ENCODE measurements around the gene NR2C2AP.

Gene NR2C2AP

GRCh38 chr19:19214892-19215291, 11.7 kb upstream of the NR2C2AP start:
- H3K4me1 ChIP-seq (ENCODE audit: control insufficient read depth, insufficient read depth, low read length): peaks cover 8% of the 10 kb centered on the region; the same call in 1 of the 2 replicates
- H3K36me3 ChIP-seq (ENCODE audit: control insufficient read depth, insufficient read depth, low read length): no peaks in the 10 kb centered on the region
- H3K27ac ChIP-seq (ENCODE audit: low read depth, low read length): no peak overlapping the region
- H3K9me3 ChIP-seq (ENCODE audit: control insufficient read depth, insufficient read depth, low read length): no peaks in the 10 kb centered on the region
- peaks cover 45% of the 10 kb centered on the region for H3K27me3 ChIP-seq (ENCODE audit: control insufficient read depth, insufficient read depth, low read length)
- no peak overlapping the region for H3K4me3 ChIP-seq (ENCODE audit: low read depth, low read length)
- no peak overlapping the region for H3K9ac ChIP-seq (ENCODE audit: low read depth, low read length)

- Histone ChIP-seq H3K9me3 (ENCODE audit: control insufficient read depth, insufficient read depth, low read length) (no peaks in the 10 kb centered on the region), H3K27me3 (ENCODE audit: control insufficient read depth, insufficient read depth, low read length) (peaks cover 53% of the 10 kb centered on the region), H3K4me1 (ENCODE audit: control insufficient read depth, insufficient read depth, low read length) (peaks cover 8% of the 10 kb centered on the region; the same call in 1 of the 2 replicates), H3K27ac (ENCODE audit: low read depth, low read length) (no peak overlapping the region), H3K9ac (ENCODE audit: low read depth, low read length) (no peak overlapping the region), H3K4me3 (ENCODE audit: low read depth, low read length) (no peak overlapping the region), H3K36me3 (ENCODE audit: control insufficient read depth, insufficient read depth, low read length) (no peaks in the 10 kb centered on the region)
Measured at GRCh38 chr19:19214159-19214490, 10.9 kb upstream of the NR2C2AP start.

- H3K27me3 ChIP-seq (ENCODE audit: control insufficient read depth, insufficient read depth, low read length): peaks cover 58% of the 10 kb centered on the region
Measured at GRCh38 chr19:19213426-19214158, 10.4 kb upstream of the NR2C2AP start.

GRCh38 chr19:19212916-19213315, 9.7 kb upstream of the NR2C2AP start:
- Histone ChIP-seq H3K4me3 (ENCODE audit: low read depth, low read length) (no peak overlapping the region; the same call in 1 of the 2 replicates), H3K27me3 (ENCODE audit: control insufficient read depth, insufficient read depth, low read length) (peaks cover 61% of the 10 kb centered on the region), H3K4me1 (ENCODE audit: control insufficient read depth, insufficient read depth, low read length) (peaks cover 8% of the 10 kb centered on the region; the same call in 1 of the 2 replicates), H3K36me3 (ENCODE audit: control insufficient read depth, insufficient read depth, low read length) (no peaks in the 10 kb centered on the region), H3K9me3 (ENCODE audit: control insufficient read depth, insufficient read depth, low read length) (no peaks in the 10 kb centered on the region), H3K27ac (ENCODE audit: low read depth, low read length) (no peak overlapping the region), H3K9ac (ENCODE audit: low read depth, low read length) (no peak overlapping the region)

More at GRCh38 chr19:19213426-19214158, 10.4 kb upstream of the NR2C2AP start:
- Histone ChIP-seq H3K4me3 (ENCODE audit: low read depth, low read length) (no peak overlapping the region), H3K9me3 (ENCODE audit: control insufficient read depth, insufficient read depth, low read length) (no peaks in the 10 kb centered on the region), H3K4me1 (ENCODE audit: control insufficient read depth, insufficient read depth, low read length) (peaks cover 8% of the 10 kb centered on the region; the same call in 1 of the 2 replicates), H3K36me3 (ENCODE audit: control insufficient read depth, insufficient read depth, low read length) (no peaks in the 10 kb centered on the region), H3K27ac (ENCODE audit: low read depth, low read length) (no peak overlapping the region), H3K9ac (ENCODE audit: low read depth, low read length) (no peak overlapping the region)

- Histone ChIP-seq H3K9me3 (ENCODE audit: control insufficient read depth, insufficient read depth, low read length) (no peaks in the 10 kb centered on the region), H3K27me3 (ENCODE audit: control insufficient read depth, insufficient read depth, low read length) (peaks cover 73% of the 10 kb centered on the region), H3K4me1 (ENCODE audit: control insufficient read depth, insufficient read depth, low read length) (peaks cover 8% of the 10 kb centered on the region; the same call in 1 of the 2 replicates), H3K4me3 (ENCODE audit: low read depth, low read length) (peak within 1 kb of the TSS; percentile 70), H3K36me3 (ENCODE audit: control insufficient read depth, insufficient read depth, low read length) (no peaks in the 10 kb centered on the region), H3K9ac (ENCODE audit: low read depth, low read length) (no peak within 1 kb of the TSS), H3K27ac (ENCODE audit: low read depth, low read length) (no peak within 1 kb of the TSS)
Measured at GRCh38 chr19:19211499-19212420, 8.5 kb upstream of the NR2C2AP start, which contains the start of gene NCAN. Gene NCAN (plus strand): TSS chr19:19211958. CDS start chr19:19216954, 4,996 bp downstream.

- Histone ChIP-seq H3K4me1 (ENCODE audit: control insufficient read depth, insufficient read depth, low read length) (peaks cover 8% of the 10 kb centered on the region; the same call in 1 of the 2 replicates), H3K36me3 (ENCODE audit: control insufficient read depth, insufficient read depth, low read length) (no peaks in the 10 kb centered on the region), H3K9me3 (ENCODE audit: control insufficient read depth, insufficient read depth, low read length) (no peaks in the 10 kb centered on the region), H3K27ac (ENCODE audit: low read depth, low read length) (no peak overlapping the region), H3K4me3 (ENCODE audit: low read depth, low read length) (no peak overlapping the region), H3K27me3 (ENCODE audit: control insufficient read depth, insufficient read depth, low read length) (peaks cover 93% of the 10 kb centered on the region), H3K9ac (ENCODE audit: low read depth, low read length) (no peak overlapping the region)
Measured at GRCh38 chr19:19209372-19209771, 6.2 kb upstream of the NR2C2AP start.

- Histone ChIP-seq H3K9me3 (ENCODE audit: control insufficient read depth, insufficient read depth, low read length) (no peaks in the 10 kb centered on the region), H3K36me3 (ENCODE audit: control insufficient read depth, insufficient read depth, low read length) (no peaks in the 10 kb centered on the region), H3K4me1 (ENCODE audit: control insufficient read depth, insufficient read depth, low read length) (0 out of 2 replicates have a peak, but pooled peaks cover 4% of the 10 kb centered on the region), H3K9ac (ENCODE audit: low read depth, low read length) (no peak overlapping the region), H3K4me3 (ENCODE audit: low read depth, low read length) (no peak overlapping the region), H3K27ac (ENCODE audit: low read depth, low read length) (no peak overlapping the region), H3K27me3 (ENCODE audit: control insufficient read depth, insufficient read depth, low read length) (peaks cover 84% of the 10 kb centered on the region)
Measured at GRCh38 chr19:19207637-19208572, 4.7 kb upstream of the NR2C2AP start.

GRCh38 chr19:19206938-19207337, 3.7 kb upstream of the NR2C2AP start:
- Histone ChIP-seq H3K27ac (ENCODE audit: low read depth, low read length) (no peak overlapping the region), H3K27me3 (ENCODE audit: control insufficient read depth, insufficient read depth, low read length) (peaks cover 74% of the 10 kb centered on the region), H3K4me1 (ENCODE audit: control insufficient read depth, insufficient read depth, low read length) (no peaks in the 10 kb centered on the region)

GRCh38 chr19:19205416-19206410, 2.5 kb upstream of the NR2C2AP start:
- H3K9me3 ChIP-seq (ENCODE audit: control insufficient read depth, insufficient read depth, low read length): no peaks in the 10 kb centered on the region
- peaks cover 12% of the 10 kb centered on the region for H3K36me3 ChIP-seq (ENCODE audit: control insufficient read depth, insufficient read depth, low read length)
- no peak overlapping the region for H3K9ac ChIP-seq (ENCODE audit: low read depth, low read length)
- H3K27ac ChIP-seq (ENCODE audit: low read depth, low read length): no peak overlapping the region
- peaks cover 63% of the 10 kb centered on the region for H3K27me3 ChIP-seq (ENCODE audit: control insufficient read depth, insufficient read depth, low read length)
- H3K4me1 ChIP-seq (ENCODE audit: control insufficient read depth, insufficient read depth, low read length): no peaks in the 10 kb centered on the region
- no peak overlapping the region for H3K4me3 ChIP-seq (ENCODE audit: low read depth, low read length)

More at GRCh38 chr19:19206938-19207337, 3.7 kb upstream of the NR2C2AP start:
- Histone ChIP-seq H3K9ac (ENCODE audit: low read depth, low read length) (no peak overlapping the region), H3K4me3 (ENCODE audit: low read depth, low read length) (no peak overlapping the region), H3K9me3 (ENCODE audit: control insufficient read depth, insufficient read depth, low read length) (no peaks in the 10 kb centered on the region), H3K36me3 (ENCODE audit: control insufficient read depth, insufficient read depth, low read length) (peaks cover 2% of the 10 kb centered on the region)

Measured in HUES48 (cell line).